Hepatic stellate cell (primary cell): Measurements from ENCODE around the gene ZYX.
"Not testable (repeated sequence)": the region's sequence is repeated elsewhere in the genome, so short reads cannot be mapped to it uniquely, and the experiment has no call there.

Experiments used
- DNase-seq: peaks from one replicate; pipeline ENCODE4 v3.0.0; 2011; ENCODE audit warnings: low spot score

The ZYX gene

DNA sequence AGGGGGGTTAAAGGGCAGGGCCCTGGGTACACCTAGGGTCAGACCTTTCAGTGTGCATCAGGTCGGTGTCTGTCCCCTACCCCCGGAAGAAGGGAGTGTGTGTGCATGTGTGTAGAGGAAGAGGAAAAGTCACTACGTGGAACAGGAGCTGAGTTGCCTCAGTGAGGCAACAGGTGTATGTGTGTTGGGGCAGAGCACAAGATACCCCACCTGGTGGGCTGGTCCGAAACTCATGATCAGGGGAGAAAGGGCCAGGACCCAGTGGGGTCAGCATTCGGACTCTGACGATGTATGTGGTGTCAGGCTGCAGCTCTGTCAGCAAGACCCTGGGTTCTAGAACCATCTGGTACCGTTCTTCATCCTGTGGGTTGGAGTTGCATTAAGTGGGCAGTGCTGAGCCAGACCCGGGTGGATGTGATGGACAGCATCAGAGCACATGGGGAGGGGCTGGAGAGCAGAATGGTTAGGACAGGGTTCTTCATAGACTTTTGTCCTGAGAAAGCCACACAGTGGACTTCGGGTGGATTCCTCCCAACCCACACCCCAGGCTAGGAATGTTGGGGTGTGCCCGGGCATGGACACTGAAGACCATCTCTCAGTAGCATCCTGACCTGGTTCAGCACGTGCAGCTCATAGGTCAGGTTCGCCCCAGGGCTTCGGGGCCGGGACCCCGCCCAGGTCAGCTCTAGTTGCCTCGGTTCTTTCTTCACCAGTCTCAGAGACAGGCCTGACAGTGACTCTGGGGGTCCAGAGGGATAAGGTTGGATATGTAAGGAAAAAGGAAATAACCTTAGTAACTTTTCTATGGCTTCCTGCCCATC is 16.8 kb downstream of the ZYX start:
- no peak for DNase-seq

DNA sequence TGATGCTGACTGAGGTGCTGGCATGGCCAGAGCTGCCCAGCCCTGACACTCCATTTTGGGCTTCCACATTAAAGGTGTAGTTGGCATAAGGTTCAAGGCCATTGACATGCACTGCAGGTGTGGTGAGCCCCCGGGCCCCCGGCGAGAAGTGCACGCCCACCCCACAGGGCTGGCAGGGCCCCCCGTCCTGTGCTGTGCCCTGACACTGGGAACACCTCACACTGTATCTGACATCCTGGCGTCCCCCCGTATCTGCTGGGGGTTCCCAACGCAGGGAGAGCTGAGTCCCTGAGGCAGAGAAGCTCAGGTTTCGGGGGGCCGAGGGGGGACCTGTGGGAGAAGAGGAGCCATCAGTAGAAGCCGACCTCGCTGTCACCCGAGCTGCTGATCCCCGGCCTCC is 17.5 kb downstream of the ZYX start:
- no peak for DNase-seq

DNA sequence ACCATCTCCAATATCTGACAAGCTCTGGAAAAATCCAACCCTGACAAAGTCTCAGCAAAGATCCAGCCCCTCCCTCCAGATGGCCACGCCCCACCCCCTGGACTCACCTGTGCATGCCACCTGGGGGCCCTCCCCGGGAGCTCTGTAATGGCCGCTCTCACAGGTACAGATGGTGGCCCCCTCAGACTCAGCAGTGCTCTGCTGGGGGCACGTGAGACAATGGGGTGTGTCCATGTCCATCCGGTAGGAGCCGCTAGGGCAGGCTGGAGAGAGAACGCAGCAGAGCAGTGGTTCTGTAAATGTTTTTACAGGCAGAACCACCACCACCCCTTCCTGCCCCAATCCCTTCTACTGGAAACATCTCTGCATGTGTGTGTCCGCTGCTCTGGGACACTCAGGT is 18.0 kb downstream of the ZYX start:
- no peak for DNase-seq

DNA sequence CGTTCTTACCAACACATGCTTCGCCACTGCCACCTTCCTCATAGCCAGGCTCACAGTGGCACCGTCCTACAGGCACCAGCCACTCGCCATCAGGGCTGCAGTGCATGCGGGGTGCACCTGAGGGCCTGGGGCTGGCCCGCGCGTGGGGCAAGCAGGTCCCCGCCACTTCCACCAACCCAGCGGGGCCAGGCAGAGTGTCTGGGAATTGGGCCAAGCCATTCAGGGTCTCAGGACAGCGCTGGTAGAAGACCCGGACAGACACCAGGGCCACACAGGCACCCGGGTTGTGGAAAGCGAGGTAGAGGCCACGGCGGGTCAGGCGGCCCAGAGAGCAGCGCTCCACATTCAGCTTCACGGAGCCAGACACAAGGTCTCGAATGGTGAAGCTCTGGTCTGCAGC is 18.5 kb downstream of the ZYX start:
- no peak for DNase-seq

DNA sequence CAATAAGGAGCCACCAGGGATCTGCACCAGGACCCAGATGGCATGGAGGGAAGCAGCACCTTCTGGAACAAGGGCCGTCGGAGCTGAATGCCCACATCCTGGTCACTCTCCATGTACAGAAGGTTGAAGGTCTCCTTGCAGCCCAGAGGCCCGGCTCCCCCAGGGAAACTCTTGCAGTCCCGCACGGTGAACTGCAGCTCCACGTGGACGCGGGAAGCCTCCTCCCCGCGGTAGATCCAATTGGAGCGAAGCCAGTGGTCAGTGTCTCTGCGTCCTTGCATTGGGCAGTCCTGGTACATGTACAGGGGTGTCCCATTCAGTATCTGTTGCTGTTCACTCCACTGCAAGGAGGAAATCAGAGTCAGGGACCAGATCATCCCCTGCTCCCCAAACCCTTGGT is 20.1 kb downstream of the ZYX start:
- DNase-seq = no peak

DNA sequence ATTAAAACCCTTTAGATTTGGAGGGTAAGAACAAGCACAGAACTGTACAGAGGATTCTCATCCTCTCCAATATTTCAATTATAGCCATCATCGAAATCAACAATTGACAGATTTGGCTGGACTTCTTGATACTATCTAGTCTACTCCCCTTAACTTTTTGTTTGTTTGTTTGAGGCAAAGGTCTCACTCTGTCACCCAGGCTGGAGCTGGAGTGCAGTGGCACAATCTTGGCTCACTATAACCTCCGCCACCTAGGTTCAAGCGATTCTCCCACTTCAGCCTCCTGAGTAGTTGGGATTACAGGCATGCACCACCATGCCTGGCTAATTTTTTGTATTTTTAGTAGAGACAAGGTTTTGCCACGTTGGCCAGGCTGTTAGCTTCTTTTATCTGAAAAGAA is 21.1 kb downstream of the ZYX start:
- DNase-seq = not testable (repeated sequence)

DNA sequence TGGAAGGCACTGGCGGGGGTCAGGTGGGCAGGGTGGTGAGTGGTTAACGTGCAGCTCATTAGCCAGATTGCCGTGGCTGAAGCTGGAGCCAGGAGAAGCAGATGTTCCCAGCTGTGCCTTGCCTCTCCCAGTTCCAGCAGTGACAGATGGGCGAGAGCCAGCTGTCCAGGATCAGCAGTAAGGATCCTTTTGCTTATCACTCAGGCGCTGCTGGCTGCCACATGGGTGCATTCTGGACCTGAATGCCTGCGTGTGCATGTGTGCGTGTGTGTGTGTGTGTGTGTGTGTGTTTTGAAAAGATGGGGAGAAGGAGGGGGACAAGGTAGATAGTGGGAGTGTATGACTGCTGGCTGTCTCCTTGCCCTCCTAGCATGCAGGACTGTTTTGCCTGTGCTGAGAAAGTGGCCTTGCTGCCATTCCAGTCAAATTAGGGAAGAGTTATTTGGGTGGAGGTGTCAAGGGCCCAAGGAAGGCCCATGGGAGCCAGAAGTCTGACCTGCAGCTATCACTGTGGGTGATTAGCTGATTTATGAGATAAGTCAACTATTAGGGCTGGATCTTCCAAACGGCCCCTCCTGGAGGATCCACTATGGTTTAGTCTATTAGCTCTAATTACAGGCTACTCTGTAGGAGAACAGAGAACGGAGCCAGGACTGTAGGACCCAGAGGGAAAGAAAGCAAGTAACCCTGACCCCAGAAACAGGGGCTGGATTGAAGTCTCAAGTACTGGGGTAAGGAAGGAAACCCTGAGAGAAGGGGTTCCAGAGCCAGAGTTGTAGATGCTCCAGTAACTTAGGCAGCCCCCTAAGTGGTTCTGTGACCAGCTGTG is 24.2 kb downstream of the ZYX start:
- DNase-seq = no peak

DNA sequence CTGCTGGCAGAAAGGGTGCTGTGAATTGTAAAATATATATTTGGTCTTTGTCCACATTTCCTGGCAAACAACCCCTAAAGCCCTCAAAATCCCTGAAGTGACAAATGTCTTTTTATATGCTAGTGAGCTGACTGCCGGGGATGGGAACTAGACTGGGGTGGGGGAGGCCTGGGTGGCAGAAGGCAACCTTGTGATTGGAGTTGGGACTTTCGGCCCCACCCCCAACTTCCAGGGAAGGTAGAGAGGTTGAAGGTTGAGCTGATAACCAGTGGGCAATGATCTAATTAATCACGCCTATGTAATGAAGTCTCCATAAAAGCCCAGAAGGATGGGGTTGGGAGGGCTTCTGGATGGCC is 24.8 kb downstream of the ZYX start:
- no peak for DNase-seq

DNA sequence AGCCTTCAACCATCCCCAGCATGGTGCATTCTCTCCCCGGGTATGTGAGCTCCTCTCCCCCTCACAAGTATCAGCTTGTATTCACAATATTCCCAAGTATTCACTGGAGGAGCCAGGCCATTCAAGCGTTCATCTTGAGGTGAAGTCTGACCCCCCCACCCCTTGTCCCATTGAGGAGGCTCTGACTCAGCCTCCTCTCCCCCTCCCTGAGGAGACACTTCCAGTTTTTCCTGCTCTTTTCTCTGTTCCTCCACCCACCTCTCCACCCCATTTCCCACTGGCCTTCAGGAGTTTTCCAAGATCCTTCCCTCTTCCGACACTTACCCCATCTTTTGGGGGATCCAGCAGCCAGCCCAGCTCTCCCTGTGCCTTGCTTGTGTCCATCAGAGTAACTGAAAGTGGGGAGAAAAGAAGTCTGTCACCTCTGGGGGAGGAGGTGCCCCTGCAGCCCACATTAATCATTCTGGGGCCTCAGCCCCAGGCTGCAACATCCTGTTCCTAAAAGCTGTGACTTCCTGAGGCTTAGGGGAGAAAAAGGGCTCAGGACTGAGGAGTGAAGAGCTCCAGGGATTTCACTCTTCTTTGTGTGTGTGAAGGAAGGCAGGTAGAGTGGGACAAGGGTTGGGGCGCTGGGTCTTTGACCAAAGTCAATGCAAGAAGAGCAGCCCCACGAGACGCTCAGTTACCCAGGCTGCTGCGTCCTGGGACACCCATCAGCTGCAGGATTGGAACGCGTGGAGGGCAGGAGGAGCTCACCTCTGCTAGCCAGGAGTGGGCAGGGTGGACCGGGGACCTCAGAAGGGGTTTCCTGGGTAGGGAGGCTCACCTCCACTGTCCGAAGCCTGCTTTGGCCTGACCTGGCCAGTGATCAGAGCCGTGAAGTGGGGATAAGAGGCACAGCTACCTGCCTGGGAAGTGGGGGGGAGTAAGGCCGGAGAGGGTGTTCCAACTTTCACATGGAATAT is 26.4 kb downstream of the ZYX start:
- DNase-seq = no peak

DNA sequence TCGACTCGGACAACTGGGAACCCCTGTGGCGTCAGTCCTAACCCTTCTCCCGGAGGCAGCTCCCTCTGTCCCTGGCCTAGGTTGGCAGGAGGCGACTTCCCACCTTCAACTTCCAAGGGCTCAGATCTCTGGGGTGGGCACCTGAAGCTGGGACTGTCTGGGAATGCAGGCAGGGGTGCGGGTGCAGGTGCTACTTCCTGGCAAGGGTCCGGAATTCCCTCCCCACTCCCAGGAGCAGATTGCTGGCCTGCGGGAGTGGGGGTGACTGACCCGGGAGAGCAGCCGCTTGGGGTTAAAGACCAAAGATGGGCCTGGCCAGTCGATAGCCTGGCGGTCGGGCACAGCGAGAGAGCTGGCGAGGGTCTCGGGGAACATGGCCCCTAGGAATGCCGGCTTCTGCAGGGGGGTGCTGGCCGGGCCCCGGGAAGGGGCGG is 27.1 kb downstream of the ZYX start:
- DNase-seq = no peak

DNA sequence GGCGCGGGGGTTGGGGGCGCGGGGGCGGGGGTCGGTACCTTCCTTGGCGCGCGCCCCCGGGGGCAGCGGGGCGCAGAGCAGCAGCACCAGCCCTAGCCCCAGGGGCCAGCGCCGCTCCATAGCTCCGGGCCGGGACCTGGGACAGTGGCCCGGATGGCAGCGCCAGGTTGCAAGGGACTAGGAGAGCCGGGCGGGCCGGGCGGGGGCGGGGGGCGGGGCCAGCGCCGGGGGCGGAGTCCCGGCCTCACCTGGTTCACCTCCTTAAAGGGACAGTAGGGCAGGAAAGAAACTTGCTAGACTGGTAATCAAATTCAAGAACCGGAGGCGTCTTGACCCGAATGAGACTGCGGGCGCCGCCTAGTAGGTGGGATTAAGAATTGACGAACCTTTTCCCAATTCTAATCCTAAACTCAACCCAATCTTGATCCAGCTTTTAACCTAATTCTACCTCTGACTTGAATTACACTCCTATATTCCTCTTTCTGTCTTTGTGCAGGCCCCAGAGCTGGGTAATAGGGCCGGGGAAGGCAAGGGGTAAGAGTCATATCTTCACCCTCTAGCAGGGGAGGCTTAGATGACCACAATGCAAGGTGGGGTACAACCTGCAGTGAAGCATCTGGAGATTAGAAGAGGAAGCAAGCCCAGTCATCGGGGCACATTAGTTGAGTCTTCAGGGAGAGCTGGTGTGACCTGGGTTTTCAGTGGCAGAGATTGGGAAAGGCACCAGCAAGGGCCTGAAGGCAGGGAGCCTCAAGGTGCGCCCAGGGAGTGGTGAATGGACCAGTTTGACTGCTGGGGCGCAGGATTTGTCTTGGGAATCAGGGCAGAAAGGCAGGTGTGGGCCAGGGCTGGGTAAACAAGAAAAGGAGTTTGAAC is 27.8 kb downstream of the ZYX start, which contains the start of gene EPHA1:
Gene EPHA1, minus strand, starts transcription at position 171 of the 876 bp plus-strand sequence. Its CDS starts 51 bp downstream, at position 120.
- DNase-seq = no peak

DNA sequence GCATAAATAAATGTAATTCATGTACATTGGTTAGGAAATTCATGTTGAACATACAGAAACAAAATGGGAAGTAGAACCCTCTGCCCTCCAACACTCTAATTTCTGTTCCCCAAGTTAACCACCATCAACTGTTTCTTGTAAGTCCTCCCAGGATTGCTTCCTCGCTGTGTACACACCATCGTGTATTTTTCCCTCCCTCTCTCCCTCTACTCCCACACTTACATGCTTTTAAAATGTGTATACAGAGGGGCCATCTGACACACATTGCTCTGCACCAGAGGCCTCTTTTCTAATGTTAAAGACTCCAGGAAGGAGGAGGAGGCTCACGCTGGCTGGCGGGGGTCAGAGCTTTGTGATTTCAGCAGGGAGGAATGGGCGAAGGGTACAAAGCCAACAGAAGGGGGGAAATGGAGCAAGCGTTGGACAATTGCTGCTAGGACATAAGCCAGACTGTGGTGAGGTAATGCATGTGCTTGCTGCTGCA is 29.4 kb downstream of the ZYX start:
- no peak for DNase-seq

DNA sequence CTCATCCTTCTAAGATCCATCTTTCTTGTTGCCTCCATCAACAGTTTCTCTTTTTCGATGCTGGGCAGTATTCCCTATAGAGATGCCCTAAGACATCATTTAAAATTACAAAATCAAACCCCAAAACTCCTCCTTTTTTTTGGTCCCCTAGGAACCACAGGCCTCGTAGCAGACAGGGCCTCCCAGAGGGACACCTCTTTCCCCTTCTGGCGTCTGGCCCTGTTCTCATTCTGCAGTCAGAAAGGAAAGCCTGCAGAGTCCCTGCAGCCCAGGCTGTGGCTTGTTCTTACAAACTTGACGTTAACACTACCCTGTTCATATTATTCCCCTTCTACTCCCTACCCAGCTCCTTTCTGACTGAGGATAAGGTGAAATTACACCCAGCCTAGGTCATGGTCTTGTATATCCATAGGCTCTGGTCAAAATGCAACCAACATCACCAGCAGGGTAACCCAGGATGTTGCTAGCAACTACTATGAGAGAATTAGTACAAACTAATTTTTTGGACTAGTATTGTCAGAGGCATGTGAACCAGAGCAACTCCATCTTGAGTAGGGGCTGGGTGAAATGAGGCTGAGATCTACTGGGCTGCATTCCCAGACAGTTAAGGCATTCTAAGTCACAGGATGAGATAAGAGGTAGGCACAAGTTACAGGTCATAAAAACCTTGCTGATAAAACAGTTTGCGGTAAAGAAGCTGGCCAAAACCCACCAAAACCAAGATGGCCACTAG is 31.0 kb downstream of the ZYX start:
- DNase-seq = no peak

DNA sequence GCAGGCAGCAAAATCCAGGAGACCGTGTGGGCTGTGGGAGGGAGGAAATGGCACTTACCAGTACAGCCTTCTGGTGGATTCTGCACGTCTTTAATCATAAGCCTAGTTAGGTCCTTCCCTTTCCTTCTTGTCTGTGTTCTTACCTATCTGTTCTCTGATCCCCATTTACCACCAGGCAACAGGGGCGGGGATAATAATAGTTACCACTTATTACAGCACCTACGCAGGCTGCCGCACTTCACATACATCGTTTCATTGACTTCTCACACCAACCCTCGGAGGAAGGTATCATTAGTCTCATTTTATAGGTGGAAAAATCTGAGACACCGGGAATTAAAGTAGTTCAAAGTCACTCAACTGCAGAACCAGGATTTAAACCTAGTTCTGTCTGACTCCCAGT is 32.0 kb downstream of the ZYX start:
- no peak for DNase-seq

DNA sequence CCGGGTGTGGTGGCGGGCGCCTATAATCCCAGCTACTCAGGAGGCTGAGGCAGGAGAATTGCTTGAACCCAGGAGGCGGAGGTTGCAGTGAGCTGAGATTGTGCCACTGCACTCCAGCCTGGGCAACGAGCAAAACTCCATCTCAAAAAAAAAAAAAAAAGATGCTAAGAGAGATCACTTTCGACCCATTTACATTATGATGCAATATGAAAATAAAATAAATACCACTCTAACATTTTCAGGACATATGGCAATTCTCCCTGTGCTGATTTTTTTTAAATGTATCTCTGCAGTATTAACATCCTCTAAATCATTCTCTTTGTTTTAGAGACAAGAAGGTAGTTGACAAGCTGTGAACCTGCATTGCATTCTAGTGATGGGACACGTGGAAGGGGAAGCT is 34.1 kb downstream of the ZYX start:
- DNase-seq = not testable (repeated sequence)

DNA sequence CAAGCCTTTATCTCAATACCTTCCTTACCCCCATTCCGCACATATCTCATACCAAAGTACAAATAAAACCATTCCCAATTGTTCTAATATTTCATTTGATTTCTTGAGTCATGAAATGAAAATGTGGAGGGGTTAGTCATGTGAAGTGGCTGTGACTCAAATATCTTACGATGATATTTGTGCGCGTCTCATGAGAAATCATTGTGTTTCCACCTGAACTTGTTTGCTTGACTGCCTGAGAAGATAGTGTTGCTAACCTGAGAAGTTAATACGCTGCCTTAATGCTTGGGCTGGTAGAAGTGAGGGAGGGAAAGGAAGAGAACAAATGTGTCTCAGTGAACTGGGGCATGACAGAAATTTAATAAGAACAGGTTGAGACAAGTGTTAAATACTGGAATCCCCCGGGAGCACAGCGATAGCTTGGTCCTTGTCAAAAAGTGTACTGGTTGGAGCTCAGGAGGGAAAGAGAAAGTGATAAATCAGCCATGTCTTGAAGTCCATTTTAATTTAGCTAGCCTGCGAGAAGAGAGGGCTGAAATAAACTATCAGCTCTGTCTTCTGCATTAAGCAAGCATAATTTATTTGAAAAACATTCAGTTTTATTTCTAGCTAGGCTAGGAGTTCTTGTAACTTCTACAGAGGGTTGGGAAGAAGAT is 34.7 kb downstream of the ZYX start:
- DNase-seq = no peak

DNA sequence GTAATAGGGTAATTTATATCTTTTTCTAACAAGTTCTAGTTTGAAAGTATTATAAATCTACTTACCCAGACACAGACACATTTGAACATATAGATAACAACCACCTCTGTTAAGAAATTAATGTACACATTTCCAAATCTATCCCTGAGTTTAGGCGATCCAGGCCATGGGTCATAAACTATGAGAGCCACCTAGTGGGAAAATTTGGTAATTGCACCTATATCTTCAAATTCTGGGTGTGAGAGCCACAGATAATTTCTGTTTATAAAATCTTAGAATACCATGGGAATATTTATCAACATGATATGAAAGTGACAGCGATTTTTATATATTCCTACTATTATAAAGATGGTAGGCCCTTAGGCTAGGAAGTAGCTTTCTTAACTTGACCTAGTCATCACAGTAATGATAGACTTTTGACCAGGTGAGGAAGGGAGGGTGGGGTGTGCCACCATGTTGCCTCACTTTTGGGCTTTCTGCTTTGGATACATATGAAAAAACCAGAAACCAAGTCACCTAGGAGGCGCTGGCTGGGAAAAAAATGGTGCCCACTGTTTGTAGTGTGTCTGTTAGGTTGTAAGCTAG is 35.5 kb downstream of the ZYX start:
- DNase-seq = peak; percentile 69

DNA sequence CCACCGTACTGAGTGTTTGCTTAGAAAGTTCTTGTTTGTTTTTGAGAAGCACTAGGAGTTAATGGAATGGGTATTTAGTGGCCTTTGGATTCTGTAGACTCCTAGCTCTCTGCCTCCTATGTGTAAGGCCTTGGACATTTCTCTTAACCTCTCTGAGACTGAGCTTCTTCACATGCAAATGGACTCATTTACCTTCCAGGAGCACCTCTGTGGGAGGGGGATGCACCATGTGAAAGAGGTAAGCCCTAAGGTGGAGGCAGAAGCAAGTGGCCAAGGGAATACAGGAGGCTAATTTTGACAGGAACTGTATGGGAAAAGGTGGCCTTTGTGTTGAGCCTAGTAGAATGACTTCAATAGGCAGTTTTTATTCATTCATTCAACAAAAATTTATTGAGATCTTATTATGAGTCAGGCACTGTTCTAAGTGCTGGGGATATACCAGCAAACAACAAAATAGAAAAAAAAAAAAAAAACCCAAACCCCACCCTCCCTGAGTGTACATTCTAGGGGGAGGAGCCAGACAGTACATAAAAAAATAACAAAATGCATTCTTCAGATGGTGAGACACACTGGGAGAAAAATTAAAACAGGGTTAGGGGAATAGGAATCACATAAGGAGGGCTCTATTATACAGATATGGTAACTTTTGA is 36.7 kb downstream of the ZYX start:
- DNase-seq = no peak
